GM12864 (cell line): ENCODE measurements around the gene YIPF5.

Source experiments
- DNase-seq: peaks from one replicate; pipeline ENCODE4 v3.0.0-alpha.2; 2011; ENCODE audit warnings: low read depth
- H3K4me3 ChIP-seq: 2 replicates; pipeline ENCODE4 v1.5.1; 2011; ENCODE audit warnings: mild to moderate bottlenecking, low read depth, low read length, control low read depth
- CTCF ChIP-seq: IDR thresholded peaks from 2 replicates; pipeline ENCODE4 v1.5.1; 2011; ENCODE audit warnings: low read depth, mild to moderate bottlenecking, moderate library complexity, low read length, control low read depth, inconsistent platforms; ENCODE audit errors: missing control alignments

The YIPF5 gene

GRCh38 chr5:144162686-144163085 lies 7.8 kb downstream of the YIPF5 start:
- H3K4me3 ChIP-seq = no peak overlapping the region
- DNase-seq = no peak
- TF ChIP-seq CTCF = no peak

DNA sequence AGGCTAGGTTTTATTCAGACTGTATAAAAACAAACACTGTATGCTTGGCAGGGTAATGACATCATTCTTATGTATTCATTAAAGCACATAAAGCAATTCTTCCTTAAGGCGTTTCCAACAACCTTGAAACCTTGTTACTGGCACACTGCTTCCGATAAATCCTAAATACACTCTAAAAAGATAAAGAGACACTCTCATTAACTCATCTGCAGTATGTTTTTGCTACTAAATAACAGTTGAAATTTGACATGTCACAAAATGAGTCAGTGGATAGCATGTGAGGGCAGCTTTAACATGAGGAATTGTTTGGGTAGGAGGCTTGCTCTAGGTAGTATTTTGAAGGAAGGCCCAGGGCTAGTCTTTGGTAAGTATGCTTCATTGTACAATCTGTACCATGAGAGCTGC lies 13.7 kb downstream of the YIPF5 start:
- DNase-seq = no peak
- TF ChIP-seq CTCF = no peak
- no peak overlapping the region for H3K4me3 ChIP-seq

DNA sequence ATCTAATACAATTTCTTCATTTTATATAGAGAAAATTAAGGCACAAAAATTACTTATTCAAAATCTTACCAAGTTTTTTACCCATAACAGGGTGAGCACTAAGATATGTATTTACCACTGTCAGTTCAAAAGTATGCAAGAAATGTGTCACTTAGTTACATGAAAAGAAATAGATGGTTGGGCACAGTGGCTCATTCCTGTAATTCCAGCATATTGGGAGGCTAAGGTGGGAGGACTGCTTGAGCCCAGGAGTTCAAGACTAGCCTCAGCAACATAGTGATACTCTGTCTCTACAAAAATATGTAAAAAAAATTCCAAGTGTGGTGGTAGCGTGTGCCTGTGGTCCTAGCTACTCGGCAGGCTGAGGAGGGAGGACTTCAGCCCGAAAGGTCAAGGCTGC lies 19.4 kb downstream of the YIPF5 start:
- no peak for TF ChIP-seq CTCF
- no peak for DNase-seq
- no peak overlapping the region for H3K4me3 ChIP-seq

DNA sequence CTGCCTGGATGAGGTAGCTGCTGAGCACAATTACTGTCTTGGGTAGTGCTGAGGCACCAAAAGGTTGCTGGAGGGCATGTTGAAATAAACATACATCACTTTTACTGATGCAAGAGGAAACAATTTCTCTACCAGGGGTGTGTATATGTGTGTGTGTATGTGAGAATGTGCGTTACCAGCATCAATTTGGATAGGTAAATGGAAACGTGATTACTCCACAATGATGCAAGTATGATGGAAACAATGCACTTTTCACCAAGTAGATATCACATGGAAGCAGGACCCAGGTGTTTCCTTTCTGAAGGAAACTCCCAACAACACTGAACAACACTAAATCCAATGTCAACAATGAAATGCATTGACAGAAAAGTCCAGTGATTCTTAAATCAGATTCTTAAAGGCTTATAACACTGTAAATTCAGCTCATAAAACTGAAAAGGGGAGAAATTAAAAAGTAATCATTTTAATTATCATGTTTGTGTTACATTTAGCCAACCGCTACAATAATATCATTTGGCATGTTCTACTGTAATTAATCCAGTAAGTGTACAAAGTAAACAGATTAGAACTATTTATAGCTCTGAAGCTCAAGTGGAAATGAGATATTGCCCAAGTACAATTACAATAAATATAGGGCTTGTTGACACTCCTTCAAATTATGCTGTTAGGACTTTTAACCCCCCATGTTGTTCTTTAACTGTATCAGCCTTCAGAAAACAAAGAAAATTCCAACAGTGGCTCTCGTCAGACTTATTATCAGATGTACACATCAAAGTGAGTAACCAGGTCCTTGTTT lies 25.3 kb downstream of the YIPF5 start:
- no peak for TF ChIP-seq CTCF
- DNase-seq = no peak
- H3K4me3 ChIP-seq = no peak overlapping the region

DNA sequence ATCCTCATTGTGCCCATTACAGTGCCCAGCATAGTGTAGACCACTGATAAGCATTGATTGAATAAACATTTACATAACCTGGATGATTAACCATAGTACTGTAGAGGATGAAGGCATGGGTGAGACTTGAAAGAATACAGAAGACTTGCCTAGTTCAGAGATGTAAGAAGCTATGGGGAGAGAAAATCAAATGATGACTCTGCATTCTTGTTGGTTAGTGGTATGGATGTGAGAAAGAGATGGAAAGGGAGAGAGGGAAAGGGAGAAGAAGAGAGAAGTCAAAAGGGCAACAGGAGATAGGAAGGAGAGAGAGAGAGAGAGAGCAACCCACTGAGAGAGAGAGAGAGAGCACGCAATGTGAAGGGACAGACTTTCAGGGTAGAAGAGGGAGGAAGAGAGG lies 26.8 kb downstream of the YIPF5 start:
- no peak overlapping the region for H3K4me3 ChIP-seq
- no peak for TF ChIP-seq CTCF
- DNase-seq = no peak

DNA sequence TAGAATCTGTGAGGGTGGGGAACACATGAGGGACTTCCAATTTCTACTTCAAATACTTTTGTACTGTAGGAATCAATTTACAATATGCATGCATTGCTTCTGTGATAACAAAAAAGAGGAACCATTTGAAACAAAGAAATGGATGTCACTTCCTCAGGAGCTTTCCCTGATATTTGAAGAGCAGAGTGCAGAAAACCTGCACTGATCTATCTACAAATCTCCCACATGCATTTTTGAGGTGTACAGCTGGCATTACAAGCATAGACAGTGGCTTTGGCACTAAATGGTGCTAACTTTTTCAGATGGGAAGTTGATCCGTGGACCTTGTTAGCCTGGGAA lies 27.7 kb downstream of the YIPF5 start:
- DNase-seq = no peak
- no peak overlapping the region for H3K4me3 ChIP-seq
- TF ChIP-seq CTCF = no peak
